Left kidney (tissue), 2 donors: Measurements from ENCODE around the gene SH3BGRL2. TPM values are rescaled to one million over a fixed set of nuclear protein-coding genes. Genes with fewer than 3 reads are reported as not detected.

Source experiments
- DNase-seq: peaks from one replicate; pipeline ENCODE4 v3.0.0-alpha.2; 2013
- polyA plus RNA-seq: library from polyadenylated mRNA; unstranded; fragments of 120-200 nt; gene quantifications from one replicate; pipeline ENCODE4 v1.2.1, GENCODE V29; 2013; ENCODE audit not compliant: insufficient read length

The SH3BGRL2 gene
- polyA plus RNA-seq, 1 donor: 33.4 TPM

- DNase-seq: no peak
Observed at GRCh38 chr6:79694623-79695343, 63.7 kb downstream of the SH3BGRL2 start.

- no peak for DNase-seq
Observed at GRCh38 chr6:79697430-79697829, 66.3 kb downstream of the SH3BGRL2 start.

- no peak for DNase-seq
Observed at GRCh38 chr6:79699606-79700005, 68.5 kb downstream of the SH3BGRL2 start.

GRCh38 chr6:79702691-79703090 lies 71.6 kb downstream of the SH3BGRL2 start:
- no peak for DNase-seq

DNA sequence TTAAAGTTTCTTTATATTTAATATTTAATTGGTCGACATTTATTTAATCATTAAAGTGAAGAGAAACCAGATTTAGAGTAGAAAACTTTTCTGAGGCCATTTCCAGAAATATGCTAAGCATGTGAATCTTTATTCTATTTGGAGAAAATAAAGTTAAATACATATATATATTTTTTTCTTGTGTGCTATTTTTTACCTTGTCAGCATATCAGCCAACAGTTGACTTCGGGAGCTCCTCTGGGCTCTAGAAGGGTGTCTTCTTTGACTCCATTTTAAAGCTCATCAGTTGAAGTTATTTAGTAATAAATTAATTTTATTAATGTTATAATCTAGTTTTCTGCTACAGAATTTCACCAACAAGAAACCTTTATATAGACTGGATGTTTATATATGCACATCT lies 73.1 kb downstream of the SH3BGRL2 start:
- DNase-seq: no peak

DNA sequence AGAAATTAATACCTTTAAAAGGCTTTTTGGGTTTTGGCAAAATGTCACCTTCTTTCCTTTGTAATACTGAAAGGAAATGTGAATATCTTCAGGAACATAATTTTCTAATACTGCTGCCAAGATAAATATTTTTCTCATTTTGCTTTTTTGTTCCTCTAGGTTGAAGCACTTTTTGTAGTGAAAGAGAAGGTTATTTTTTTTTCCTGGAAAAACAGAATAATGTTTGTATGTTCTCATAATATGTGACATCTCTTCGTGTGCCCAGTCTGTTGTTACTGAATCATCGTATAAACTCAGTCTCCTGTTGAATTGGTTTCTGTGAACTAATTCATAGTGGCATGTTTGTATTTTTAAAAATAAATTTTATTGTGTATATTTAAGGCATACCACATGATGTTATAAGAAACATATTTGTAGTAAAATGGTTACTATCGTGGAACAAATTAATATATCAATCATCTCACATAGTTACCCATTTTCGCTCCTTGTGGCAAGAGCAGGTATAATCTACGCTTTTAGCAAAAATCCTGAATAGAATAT lies 74.4 kb downstream of the SH3BGRL2 start:
- no peak for DNase-seq

DNA sequence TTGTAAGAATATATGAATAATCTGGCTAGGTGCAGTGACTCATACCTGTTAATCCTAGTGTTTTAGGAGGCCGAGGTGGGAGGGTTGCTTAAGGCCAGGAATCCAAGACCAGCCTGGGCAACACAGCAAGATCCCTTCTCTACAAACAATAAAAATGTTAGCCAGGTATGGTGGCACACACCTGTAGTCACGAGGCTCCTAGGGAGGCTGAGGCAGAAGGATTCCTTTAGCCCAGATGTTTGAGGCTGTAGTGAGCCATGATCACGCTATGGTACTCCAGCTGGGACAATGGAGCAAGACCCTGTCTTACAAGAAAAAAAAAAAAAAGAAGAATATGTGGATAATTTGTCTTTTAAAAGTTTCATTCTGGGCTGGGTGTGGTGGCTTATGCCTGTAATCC lies 75.4 kb downstream of the SH3BGRL2 start:
- DNase-seq: no peak

DNA sequence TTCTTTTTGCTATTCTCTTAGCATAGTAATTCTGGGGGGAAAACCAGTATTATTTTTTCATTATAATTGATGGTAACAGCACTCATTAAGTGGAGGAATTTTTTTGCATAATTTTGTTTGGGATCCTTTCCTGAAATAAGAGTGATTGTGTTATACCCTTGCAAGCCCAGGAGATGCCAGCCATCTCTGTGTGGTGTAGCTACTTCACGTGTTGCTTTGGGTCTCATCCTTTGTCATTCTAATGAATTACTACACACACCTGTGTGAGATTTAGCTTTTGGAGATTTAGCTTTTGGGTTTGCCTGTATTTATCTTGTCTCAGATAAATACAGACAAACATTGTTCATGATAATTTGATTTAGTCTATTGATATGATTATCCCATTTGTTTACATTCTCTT lies 76.5 kb downstream of the SH3BGRL2 start:
- no peak for DNase-seq

GRCh38 chr6:79708095-79708791 lies 77.1 kb downstream of the SH3BGRL2 start:
- no peak for DNase-seq

- no peak for DNase-seq
Observed at GRCh38 chr6:79710127-79710526, 79.0 kb downstream of the SH3BGRL2 start.

DNA sequence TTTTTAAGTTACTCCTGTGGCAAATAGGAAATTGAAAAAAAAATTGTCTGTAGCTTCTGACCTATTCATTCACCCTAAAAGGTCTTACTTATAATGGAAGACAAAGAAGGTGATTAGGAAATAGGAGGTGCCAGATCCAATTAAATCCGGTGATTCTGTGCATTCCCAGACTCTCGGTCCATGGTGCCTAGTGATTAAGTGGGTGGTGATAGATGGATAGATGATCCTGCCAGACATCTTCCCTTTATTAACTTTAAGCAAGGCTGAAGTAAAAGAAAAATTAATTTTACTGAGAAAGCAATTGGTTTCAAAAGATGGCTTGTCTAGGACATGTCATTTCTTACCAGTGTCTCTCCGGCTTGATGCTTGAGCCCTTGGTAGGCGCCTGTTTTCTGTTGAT lies 80.0 kb downstream of the SH3BGRL2 start:
- DNase-seq: no peak

DNA sequence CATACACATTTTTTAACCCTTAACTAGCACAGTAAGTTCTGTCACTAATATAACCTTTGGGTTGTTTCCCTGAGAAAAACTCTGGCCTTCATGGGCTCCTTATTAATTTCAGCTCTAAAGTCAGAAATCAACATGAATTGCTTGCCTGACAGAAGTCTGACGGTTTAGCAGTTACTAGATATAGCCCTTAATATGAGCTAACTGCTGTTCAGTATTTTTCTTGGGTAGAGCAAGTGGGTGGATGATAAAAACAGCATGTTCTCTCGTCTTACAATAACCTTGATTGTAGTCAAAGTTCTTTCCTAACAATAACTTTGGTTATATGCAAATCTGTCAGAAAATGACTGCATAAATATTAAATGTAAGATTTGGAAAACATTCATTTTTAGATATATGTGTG lies 81.0 kb downstream of the SH3BGRL2 start:
- no peak for DNase-seq

DNA sequence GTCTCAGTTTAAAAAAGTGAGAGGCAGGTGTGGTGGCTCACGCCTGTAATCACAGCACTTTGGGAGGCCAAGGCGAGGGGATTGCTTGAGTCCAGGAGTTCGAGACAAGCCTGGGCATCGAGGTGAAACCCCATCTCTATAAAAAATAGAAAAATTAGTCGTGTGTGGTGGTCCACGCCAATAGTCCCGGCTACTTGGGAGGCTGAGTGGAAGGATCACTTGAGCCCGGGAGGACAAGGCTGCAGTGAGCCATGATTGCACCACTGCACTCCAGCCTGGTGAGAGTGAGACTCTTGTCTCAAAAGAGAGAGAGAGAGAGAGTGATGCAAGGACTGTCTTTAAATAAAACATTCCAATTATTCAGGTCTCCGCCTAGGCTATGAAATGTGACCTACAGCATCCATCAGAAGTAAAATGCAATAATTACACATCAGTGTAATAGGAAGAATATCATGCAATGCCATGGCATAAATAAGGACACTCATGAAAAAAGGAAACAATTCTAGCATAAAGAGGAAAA lies 81.5 kb downstream of the SH3BGRL2 start:
- DNase-seq: no peak

DNA sequence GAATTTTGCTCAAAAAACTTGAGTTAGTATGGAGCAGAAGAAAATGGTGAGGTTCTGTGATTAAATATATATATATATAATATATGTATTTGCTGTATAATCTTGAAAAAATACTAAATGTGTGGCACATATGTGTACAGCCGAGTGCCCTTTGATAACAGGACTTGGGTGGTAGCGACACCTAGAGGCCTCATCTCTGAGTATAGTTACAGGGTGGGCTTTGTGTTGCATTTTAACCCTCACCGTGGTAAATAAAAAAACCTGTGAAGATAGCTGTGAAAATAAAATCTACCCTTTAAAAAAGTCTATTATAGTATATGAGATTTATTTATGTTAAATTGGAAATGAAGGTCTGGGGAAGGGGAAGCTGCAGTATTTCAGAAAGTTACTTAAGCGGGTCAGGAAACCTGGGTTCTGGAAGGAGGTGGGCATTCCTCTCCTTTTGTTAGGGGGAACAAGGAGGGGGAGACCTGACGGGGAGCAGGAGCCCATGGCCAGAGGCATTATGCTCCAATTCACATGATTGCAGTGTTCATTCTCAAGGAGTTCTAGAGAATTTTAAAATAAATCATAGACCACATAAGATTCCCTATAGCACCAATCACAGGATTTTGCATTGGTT lies 82.7 kb downstream of the SH3BGRL2 start:
- peak; percentile 50 for DNase-seq

DNA sequence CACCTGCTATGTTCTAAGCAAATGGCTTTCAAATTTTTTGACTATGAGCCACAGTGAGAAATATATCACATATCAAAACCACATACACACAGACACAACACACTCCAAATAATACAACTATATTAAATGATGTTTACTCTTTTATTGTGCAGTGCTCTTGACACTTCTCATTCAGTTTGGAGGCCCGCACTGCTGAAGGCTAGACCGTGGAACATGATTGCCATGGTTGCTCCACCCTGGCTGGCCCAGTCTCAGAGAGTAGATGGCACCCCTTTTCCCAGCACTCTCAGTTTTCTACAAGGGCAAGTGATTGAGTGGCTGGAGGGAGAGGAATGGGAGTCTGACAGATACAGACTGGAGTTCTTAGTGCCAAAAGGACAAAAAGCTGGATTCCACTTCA lies 86.9 kb downstream of the SH3BGRL2 start:
- DNase-seq: no peak

- DNase-seq: no peak
Observed at GRCh38 chr6:79718509-79719247, 87.5 kb downstream of the SH3BGRL2 start.

GRCh38 chr6:79719248-79719960 lies 88.3 kb downstream of the SH3BGRL2 start:
- no peak for DNase-seq

DNA sequence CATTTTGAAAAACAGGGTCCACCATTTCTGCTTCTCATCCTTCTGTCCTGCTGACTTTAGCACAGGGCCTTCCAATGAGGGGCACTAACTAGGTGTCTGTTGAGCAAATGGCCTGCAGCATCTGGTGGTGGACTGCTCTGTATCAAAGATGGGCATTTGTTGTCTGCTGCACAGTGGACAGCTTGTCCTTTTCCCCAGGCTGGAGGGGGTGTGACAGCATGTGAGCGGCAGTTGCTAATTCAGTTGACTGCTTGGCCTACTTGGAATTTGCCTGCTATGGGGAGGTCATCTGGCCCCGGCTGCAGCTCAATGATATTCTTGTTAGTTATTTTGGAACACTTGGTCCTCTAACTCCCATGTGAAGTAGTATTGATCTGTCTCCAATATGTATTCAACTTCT lies 93.7 kb downstream of the SH3BGRL2 start:
- DNase-seq: no peak

- no peak for DNase-seq
Observed at GRCh38 chr6:79731471-79731870, 100.3 kb downstream of the SH3BGRL2 start.

GRCh38 chr6:79733388-79733787 lies 102.3 kb downstream of the SH3BGRL2 start:
- DNase-seq: no peak

DNA sequence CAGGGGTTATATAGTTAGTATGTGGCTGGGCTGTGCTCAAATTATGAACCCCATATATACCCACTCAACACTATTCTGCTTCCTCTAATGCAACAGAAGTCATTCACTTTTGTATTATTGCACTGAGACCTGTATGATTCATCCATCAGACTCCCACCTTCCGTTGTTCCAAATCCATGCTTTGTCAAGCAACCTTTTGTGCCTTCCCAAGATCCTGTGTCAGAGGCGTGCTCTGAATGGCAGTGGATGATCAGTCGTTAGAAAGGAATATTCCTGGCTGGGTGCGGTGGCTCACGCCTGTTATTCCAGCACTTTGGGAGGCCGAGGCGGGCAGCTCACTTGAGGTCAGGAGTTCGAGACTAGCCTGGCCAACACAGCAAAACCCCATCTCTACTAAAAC lies 103.2 kb downstream of the SH3BGRL2 start:
- no peak for DNase-seq

- no peak for DNase-seq
Observed at GRCh38 chr6:79735183-79735582, 104.1 kb downstream of the SH3BGRL2 start.
